T-helper 22 cell (primary cell): ENCODE results near the gene GCG.

ENCODE experiments used
- DNase-seq: peaks from one replicate; pipeline ENCODE4 v3.0.0-alpha.2; 2020; ENCODE audit warnings: low read depth

The GCG gene

DNA sequence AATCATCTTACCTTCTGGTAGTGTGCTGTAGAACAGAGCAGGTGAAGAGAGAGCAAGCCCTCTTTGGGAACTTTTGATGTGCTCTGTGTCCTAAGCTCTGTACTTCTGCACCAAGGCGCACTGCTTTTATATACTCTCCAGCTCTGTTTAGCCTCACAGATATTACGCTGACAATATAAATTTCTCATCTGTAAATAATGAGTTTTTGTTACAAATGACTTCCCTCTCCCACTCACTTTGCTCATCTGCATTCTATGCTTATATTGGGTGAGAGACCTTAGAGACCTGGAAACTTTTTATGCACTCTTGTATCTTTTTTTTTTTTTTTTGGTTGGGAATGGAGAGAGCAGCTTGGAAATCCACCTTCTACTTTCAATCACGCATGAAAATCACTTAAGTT is at the start of gene GCG:
GCG (minus strand) TSS at position 101 of the 400 bp plus-strand sequence. CDS start 3,069 bp downstream, outside the sequence.
- DNase-seq: no peak

DNA sequence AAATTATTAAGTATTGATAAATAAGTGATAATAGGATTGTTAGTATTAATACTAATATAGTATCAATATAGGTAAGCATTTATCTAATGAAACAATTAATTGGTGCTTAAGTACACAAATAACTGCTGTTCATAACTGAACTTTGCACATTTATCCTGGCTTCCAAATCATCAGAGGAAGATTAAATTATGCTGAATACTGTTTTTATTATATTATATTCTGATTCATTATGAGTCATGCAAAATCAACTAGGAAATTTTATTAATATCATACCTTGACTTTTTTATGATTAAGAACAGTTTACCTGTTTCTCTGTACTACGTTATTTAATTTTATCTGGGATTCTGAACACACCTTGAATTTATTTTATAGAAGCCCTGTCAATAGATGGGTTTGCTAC is 48.6 kb upstream of the GCG start:
- DNase-seq: no peak

DNA sequence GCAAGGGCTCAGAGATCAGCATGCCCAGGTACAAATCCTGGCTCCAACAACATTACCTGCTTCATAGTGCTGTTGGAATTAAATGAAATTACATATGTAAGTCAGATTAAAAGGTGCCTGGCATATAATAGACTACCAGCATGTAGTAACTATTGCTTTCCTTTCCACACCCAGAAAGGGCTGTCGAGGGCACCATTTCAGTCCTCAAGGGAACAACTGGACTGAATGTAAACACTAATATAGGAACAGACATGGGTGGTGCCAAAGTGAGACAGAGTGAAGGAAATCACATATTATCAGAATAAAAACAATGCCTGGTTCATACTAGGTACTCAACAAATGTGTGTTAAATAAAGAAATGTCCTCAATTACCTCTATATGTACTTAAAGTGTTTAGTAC is 47.9 kb upstream of the GCG start:
- no peak for DNase-seq

DNA sequence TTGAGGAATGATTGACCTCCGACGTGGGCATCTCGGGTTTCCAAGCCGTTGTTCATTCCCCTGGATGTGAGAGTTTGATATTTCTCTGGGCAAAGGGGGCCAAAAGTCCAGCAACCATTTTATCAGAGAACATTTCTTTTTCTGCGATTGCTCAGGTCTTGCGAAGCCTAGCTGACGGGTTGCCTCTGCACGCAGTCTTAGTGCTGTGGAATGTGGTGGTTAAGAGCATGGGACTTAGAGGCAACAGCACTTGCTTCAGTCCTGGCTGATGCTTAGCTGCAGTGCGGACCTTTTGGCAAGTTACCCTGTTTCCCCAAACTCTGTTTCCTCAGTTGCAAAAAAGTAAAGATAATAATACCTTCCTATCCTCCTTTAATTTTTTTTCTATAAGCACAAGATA is 46.2 kb upstream of the GCG start:
- DNase-seq: no peak

DNA sequence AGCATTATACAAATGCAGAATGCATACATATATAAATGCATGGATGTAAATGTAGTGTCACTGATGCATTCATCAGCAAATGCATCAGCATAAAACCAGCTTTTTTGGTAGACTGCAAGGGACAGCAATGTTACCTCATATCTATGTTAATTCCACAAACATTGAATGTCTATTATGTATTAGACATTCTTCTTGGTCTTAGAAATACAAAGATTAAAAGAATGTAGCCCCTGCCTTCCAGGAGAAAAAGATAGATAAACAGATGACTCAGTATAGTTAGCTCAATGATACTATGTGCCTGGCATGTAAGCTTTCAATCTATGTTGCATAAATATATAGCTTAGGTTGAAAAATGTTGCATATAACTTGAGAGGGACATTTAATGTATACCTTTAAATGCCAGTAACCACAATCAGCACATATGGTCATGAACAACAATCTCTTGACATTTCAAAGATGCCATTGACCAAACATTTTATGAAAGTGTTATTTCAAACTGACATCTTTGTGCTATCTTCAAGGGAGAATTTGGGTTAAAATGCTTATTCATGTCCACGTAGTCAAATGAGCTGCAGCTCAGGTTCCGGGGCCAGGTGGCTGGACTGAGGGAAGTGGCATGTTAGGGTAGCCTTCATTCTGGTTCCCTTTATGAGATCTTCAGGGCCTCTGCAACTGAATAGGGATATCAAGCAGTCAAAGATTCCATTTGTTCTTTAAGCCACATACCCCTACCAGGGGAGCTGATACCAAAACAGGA is 45.2 kb upstream of the GCG start:
- no peak for DNase-seq

DNA sequence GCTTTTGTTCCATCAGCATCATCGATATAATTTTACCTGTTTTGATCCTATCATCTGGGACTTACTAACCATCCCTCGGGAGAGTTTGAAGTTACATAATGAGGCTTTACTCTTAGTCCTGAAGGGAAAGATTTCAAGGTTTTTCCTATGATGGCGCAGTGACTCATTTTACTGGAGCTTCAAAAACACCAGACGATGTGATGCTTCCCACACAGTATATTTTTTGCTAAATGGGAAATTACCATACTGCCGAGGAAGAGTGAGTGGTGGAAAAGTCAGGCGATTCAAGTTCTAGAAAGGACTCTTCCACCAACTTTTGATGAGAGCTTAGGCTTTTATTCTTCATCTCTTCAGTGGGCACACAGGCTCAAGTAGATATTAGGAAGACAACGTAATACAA is 44.6 kb upstream of the GCG start:
- DNase-seq: no peak

DNA sequence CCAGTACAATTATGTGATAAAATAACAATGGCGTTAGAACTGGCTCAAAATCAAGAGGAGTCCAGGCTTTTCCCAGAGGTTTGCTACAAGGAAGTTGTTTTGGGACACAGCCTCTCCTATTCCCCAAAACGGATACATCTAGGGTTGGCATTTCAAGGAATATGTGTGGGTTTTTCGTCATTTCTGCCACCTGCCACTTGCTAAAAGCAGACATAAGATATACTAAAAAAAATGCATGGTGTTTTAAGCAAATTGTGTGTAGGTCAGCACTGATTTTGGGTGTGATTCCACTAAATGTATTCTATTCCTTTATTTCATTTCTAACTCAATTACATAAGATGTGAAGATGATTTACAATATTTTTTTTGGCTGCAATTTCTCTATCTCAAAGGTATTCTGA is 36.4 kb upstream of the GCG start:
- no peak for DNase-seq

DNA sequence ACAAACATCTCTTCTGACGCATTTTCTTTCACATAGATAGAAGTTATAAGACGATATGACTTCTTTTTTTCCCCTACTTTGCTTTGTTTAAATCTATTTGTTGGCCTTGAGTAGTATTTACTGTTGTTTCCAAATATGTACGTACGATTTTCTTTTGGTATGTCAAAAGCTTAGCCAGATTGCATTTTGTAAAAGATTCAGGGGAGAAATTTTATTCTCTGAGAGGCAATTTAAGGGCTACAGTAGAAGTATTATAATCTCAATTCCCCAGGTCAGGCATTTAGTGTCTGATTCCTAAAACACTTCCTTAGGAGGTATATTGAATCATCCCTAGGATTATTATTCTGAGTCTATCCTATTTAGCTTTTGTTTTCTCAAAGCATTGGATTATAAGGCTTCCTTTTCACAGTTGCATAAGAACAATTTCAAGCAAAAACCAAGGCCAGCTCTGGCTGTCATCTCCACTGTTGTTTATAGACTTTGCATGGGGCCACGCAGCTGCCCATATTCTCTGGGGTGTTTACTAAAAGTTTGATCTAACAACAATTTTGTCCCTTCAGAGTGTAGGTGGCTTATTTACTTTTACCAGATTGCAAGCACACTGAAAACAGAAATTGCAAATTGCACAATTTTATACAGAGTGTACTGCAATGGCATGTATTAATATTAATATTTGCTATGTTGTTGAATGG is 33.6 kb upstream of the GCG start:
- DNase-seq: no peak

DNA sequence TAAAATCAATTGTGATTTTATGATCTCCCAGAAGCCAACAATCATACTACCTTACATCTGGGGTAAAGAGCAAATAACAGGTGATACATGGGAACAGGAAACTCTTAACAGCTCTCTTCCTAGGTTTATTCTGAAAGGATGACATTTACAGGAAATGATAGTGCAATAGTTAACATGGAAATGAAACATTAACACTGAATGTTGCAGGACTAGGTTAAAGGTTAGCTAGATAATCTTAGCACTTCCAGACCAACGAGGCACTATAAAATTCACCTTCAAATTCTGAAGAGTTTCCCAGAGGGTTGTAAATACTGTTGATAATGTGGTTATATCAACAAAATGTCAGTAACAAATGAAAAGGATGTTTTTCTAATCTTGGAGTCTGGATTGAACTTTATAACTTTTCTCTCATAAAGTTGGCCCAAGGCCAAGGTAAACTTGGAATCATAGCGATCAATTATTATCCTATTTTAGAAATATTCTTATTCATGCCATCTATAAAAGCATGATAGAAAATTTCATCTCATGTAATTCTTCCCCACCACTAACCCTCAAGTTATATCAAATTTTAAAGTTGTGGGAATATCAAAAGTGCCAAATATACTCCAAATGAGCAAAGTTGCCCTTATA is 32.9 kb upstream of the GCG start:
- no peak for DNase-seq

DNA sequence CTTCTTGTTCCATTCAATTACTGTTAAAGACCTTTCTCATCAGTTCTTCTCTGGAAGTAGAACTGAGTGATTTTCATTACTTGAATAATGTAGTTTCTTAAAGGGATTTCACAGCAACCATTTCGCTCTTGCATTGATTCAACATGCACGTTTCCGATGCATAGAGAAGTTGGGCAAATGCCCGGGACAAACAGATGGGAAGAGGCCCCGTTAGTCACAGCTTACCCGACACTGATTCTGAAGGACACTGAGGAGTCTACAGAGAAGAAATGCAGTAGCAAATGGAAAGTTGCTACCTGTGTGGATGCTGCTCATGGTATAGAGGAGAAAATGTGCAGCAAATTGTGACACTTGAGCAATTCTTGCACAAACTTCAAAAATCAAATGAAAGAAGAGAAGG is 32.3 kb upstream of the GCG start:
- no peak for DNase-seq

DNA sequence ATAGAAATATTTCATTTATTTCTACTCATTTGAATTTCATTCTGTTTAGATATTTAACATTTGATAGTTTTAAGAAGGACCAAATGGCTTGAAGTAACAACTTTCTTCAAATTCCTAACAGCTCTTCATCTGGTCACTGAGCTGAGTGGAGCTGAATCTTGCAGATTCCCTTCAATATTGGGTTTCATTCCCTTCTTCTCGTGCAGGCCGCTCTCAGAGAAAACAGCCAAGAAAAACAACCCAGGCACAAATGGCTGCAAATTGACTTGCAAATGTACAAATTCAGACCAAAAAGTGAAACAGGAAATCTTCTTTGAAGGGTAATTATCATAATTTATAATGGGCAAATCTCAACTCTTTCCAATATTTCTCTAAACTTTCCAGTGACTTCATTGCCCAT is 30.3 kb upstream of the GCG start:
- DNase-seq: no peak

DNA sequence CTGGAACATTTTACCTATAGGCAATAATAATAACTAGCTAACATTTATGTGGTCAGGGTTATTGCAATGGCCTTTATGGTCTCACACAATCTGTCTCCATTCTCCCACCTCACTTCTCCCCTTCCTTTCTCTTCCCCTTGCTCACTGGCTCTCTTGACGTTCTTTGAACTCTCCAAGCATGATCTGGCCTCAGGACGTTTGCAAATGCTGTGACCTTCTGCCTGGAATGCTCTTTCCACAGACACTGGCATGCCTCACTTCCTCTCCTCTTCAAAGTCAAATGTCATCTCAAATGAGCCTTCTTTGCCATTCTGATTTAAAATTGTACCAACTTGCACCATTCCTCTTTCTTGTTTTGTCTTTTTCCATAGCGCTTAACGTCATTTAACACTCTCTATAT is 25.3 kb upstream of the GCG start:
- DNase-seq: no peak

DNA sequence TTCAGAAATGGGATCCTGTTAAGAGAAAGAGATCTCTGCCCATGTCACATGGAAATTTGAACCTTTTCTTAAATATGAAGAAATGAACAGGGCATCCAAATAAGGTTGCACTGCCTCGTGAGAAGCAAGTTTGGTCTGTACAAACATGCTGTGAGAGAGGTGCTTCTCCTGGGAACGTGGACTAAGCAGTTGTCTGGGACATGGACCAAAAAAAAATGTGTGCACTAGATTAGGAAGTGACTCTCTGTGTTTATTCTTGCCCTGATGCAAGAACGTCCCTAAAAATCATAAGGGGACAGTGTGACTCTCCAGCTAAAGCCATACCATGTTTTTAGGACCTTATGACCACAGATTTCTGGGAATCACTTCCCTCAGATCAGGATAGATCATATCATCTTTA is 23.7 kb upstream of the GCG start:
- no peak for DNase-seq

DNA sequence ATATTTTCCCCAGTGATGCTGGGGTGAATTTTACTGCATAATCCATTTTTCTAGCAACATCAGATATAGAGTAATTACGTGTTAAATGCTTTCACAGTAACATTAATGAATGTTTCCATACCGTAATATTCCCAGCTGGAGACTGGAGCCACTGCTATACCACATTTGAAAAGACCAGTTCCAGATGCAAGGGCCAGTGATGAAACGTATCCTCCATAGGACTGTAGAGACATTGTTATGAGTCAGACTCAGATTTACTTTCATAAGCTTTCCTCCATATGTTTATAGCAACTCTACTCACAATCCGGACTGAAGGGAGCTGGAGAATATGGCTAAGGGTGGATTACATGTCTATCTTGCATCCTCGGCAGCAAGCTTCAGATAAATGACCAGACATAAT is 22.7 kb upstream of the GCG start:
- DNase-seq: no peak

DNA sequence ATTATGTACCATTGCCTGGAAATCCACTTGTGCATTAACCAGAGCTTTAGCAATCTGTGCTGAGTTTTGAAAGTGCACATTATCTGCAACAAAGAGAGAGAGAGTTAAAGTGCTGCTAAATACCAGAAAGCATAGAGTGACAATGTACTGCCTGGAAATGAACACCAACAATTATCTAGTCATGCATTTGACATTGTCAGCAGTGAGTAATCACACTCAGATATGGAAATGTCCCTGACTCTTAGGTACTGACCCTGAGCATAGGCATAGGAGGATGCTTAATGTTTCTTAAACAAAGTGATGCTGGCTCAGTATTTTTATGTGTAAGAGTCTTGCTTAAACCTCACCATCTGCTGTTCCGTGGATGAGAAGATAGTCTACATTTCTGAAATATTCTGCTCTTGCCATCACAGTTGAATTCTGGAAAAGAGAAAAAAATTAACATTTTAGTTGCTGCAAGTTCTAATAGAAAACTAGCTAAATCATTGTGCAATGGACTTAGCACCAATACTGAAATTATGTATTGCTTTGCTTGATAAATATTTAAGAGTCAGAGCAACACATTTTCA is 20.8 kb upstream of the GCG start:
- no peak for DNase-seq

DNA sequence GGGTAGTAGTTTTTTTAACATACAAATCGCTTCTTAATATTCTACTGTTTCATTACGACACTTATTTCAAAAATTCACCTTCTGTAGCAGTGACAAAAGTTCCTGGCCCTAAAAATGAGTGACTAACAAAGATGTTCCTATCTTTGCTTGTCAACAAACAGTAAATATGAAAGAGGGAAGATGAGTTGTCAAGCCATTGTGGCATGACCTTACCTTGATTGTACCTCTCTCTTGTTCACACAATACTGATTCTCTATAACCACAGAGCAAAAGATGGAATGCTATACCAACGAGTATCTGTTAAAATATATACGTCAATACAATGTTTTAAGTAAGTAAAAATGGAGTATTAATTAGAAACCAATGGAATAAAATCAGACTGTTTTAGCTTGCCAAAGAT is 14.7 kb upstream of the GCG start:
- DNase-seq: no peak

DNA sequence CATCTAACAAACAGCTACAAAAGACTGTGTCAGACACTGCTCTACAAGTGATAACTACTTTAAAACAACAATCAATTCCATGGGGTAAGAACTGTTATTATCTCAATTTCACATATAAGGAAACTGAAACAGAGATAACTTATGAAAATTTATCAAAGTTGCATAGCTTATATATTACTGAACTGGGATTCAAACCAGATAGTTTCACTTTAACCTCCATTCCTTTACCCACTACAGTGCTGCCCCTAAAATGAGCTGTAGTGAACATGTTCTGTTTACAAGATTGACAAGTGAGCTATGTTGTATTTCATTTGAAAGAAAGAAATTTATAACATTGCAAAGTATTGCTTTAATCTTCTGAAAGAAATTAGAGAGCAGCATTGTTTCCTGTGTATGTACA is 14.1 kb upstream of the GCG start:
- DNase-seq: no peak

DNA sequence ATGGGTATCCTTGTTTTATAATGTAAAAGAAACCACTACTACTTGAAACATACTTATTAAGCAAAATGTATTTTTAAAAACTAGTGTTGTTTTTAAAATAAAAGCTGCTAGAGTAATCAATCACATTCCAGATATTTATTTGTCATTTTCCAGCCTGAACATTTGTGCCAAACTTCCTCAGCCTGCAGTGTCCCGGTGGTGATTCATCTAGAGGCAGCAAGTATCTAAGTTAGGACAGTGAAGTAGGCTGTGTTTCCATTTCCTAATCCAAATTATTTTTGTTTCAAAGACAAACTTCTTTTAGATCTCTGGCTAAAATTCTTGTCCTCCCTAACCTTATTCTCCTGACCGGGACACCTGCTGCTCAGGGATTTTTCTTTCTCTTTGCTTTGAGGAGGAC is 12.8 kb upstream of the GCG start:
- no peak for DNase-seq

DNA sequence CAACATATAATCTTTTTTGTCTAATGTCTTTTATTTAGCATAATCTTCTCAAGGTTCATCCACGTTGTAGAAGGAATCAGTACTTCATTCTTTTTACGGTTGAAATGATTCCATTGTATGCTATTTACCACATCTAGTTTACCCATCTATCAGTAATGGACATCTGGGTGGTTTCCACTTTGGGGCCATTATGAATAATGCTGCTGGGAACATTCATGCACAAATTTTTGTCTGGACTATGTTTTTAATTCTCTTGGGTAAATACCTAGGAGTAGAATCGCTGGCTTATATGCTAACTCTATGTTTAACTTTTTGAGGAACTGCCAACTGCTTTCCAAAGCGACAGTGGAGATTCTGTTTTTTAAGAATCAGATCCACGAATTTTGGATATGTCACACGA is 7.4 kb upstream of the GCG start:
- no peak for DNase-seq

DNA sequence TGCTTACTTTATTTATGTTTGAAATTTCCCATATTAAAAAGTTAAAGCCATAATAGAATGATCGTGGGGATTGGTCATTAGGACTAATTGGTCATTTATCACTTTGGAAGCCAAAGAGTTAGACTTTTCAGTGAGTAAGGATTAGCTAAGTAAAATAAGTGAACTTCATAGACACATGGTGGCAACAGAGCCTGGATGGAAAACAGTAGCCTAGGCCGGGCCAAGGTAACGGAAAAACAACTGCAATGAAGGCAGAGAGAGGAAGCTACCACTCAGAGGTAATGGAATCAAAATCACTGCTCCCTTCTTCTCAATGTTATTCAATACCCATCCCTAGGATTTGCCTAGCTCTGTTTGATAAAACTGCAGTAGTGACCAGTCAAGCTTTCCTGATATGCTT is 4.1 kb upstream of the GCG start:
- DNase-seq: no peak

DNA sequence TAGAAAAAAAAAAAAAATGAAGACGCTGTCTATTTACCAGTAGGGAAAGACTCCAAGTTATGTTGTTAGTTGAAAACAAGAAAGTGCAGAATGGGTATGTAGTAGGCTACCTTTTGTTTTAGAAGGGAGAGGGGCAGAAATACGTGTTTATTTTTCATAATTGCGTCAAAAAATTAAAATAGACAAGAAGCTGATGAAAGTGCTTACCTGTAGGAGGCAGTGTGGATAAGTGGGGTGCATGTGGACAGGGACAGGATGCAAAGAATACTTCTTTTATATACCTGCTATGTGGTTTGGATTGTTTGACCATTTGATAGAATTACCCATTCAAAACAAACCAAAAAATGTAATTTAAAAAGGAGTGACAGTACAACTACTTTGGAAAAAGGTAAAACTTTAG is 3.0 kb upstream of the GCG start:
- DNase-seq: no peak

DNA sequence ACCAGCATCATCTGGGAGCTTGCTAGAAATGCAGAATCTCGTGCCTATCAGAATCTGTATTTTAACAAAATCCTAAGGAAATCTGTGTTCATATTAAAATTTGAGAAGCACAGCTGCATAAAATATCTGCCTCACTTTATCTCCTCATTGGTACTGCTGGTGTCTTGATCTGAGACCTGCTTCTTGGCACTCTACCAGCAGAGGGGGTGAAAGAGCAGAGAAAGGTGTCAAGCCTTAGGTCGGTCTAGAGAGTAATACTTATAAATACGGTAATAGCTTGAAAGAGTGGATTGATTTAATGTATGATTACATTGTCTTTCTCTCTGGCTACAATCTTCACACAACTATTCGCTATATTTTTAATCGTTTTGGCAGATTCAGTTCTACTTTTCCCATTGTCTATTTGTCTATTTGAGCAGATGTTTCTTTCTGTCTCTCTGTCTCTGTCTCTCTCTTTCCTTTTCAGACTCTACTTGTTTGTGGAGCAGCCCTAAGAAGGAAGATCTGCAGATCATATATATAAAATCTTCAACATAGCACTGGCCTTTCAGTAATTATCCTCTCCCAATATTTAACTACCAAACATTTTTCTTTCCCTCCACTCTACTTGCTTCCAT is 1.7 kb upstream of the GCG start:
- peak; percentile 2 for DNase-seq

DNA sequence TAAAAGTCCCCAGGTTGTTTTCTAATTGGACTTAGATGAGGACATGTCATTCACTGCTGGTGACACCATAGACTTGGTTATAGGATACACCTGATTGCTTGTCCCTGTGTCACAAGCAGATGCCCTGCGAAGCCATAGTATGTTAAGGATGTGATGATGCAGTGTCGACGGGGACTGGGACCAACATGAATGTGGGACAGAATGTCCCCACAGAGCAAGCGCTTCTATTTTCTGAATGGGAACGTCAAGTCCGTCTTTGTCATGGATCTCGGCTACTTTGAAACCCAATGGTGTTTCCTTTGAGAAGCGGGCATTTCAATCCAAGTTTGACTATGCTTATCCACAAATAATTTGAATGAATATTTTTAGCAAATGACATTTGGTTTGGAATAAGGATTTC is 2.1 kb downstream of the GCG start:
- DNase-seq: no peak
